Measurements from ENCODE around the gene TGFB2.

TGFB2 gene

GRCh38 chr1:218348628-218349071, 3.5 kb downstream of the TGFB2 start:
- peak; percentile 52 for DNase-seq (ENCODE audit: low read depth, low spot score)
- in situ Hi-C loops (cut with HindIII; ENCODE audit: low sequenced_read_pairs), result no loop called here
- no peak for TF ChIP-seq CTCF (IDR thresholded peaks at IDR 0.05; ENCODE audit: low read depth, low read length)
- H3K4me3 ChIP-seq (ENCODE audit: low read depth, low read length), result peak overlapping the region; percentile 60

GRCh38 chr1:218349348-218350034, 4.4 kb downstream of the TGFB2 start:
- no peak for DNase-seq (ENCODE audit: low read depth, low spot score)
- peak overlapping the region; percentile 60 for H3K4me3 ChIP-seq (ENCODE audit: low read depth, low read length)
- in situ Hi-C loops (cut with HindIII; ENCODE audit: low sequenced_read_pairs), result no loop called here
- no peak for TF ChIP-seq CTCF (IDR thresholded peaks at IDR 0.05; ENCODE audit: low read depth, low read length)

- peak overlapping the region; percentile 60 for H3K4me3 ChIP-seq (ENCODE audit: low read depth, low read length)
- no peak for TF ChIP-seq CTCF (IDR thresholded peaks at IDR 0.05; ENCODE audit: low read depth, low read length)
- no peak for DNase-seq (ENCODE audit: low read depth, low spot score)
- in situ Hi-C loops (cut with HindIII; ENCODE audit: low sequenced_read_pairs), result no loop called here
Observed at GRCh38 chr1:218350035-218350525, 4.9 kb downstream of the TGFB2 start.

- TF ChIP-seq CTCF (IDR thresholded peaks at IDR 0.05; ENCODE audit: low read depth, low read length), result no peak
- peak overlapping the region; percentile 60 for H3K4me3 ChIP-seq (ENCODE audit: low read depth, low read length)
- peak; percentile 76 for DNase-seq (ENCODE audit: low read depth, low spot score)
- in situ Hi-C loops (cut with HindIII; ENCODE audit: low sequenced_read_pairs), result no loop called here
Observed at GRCh38 chr1:218350801-218351266, 5.7 kb downstream of the TGFB2 start.

GRCh38 chr1:218351391-218352074, 6.4 kb downstream of the TGFB2 start:
- peak; percentile 56 for TF ChIP-seq CTCF (IDR thresholded peaks at IDR 0.05; ENCODE audit: low read depth, low read length)
- peak; percentile 54 for DNase-seq (ENCODE audit: low read depth, low spot score)
- peak overlapping the region; percentile 60 for H3K4me3 ChIP-seq (ENCODE audit: low read depth, low read length)
- in situ Hi-C loops (cut with HindIII; ENCODE audit: low sequenced_read_pairs), result no loop called here

- TF ChIP-seq CTCF (IDR thresholded peaks at IDR 0.05; ENCODE audit: low read depth, low read length), result no peak
- in situ Hi-C loops (cut with HindIII; ENCODE audit: low sequenced_read_pairs), result no loop called here
- no peak for DNase-seq (ENCODE audit: low read depth, low spot score)
- no peak overlapping the region for H3K4me3 ChIP-seq (ENCODE audit: low read depth, low read length)
Observed at GRCh38 chr1:218352075-218352438, 6.9 kb downstream of the TGFB2 start.

Measured in astrocyte of the spinal cord (primary cell).